Measurements from ENCODE around the gene HS6ST3. TPM values are rescaled to one million over a fixed set of nuclear protein-coding genes. Genes with fewer than 3 reads are reported as not detected.

Gene HS6ST3
- total and polyA plus RNA-seq, 7 donors: under 0.01 to 0.71 (median 0.33) TPM; not detected in 2

DNA sequence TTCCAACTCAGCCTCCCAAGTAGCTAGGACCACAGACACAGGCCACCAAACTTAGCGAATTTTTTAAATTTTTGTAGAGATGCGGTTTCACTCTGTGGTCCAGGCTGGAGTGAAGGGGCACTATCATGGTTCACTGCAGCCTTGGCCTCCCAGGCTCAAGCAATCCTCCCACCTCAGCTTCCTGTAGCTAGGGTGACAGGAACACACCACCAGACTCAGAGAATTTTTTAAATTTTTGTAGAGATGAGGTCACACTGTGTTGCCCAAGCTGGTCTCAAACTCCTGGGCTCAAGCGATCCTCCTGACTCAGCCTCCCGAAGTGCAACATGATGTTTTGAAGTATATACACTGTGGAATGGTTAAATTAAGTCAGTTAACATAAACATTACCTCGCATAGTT, 640.8 kb downstream of the HS6ST3 start:
- Histone ChIP-seq H3K4me3 (no peak overlapping the region), H3K9me3 (no peaks in the 10 kb centered on the region), H3K27me3 (no peaks in the 10 kb centered on the region), H3K4me1 (no peaks in the 10 kb centered on the region), H3K36me3 (no peaks in the 10 kb centered on the region), H3K27ac (no peak overlapping the region)
- WGBS, 2 donors: 89 to 90% methylated on average over 5 of the region's 5 CpGs
- TF ChIP-seq EP300 (IDR thresholded peaks at IDR 0.05) (no peak), POLR2AphosphoS5 (IDR thresholded peaks at IDR 0.05) (no peak), POLR2A (IDR thresholded peaks at IDR 0.05) (no peak)
- TF ChIP-seq, protein P1, sequence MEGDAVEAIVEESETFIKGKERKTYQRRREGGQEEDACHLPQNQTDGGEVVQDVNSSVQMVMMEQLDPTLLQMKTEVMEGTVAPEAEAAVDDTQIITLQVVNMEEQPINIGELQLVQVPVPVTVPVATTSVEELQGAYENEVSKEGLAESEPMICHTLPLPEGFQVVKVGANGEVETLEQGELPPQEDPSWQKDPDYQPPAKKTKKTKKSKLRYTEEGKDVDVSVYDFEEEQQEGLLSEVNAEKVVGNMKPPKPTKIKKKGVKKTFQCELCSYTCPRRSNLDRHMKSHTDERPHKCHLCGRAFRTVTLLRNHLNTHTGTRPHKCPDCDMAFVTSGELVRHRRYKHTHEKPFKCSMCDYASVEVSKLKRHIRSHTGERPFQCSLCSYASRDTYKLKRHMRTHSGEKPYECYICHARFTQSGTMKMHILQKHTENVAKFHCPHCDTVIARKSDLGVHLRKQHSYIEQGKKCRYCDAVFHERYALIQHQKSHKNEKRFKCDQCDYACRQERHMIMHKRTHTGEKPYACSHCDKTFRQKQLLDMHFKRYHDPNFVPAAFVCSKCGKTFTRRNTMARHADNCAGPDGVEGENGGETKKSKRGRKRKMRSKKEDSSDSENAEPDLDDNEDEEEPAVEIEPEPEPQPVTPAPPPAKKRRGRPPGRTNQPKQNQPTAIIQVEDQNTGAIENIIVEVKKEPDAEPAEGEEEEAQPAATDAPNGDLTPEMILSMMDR (IDR thresholded peaks at IDR 0.05): no peak
- no peak for DNase-seq
- intact Hi-C loops (cut with DNase I): no loop called here

DNA sequence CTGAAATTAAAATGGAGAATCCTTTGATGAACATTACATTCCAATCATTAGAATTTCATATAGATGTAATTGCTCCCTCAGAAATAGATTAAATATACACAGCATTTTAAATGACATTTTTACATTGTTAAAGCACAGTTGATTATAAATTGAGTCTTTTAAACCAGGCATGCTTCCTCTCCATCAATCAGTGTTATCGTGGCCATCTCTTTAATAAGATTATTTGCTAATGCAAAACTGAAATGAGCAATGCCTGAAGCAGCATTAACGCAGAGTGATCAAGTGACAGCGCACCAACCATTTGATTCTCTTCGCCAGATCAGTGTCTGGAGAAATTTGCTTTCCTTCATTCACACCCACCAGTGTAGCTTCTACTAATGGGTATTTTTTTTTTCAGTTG, 644.6 kb downstream of the HS6ST3 start:
- intact Hi-C loops (cut with DNase I): no loop called here
- H3K4me3 ChIP-seq: no peak overlapping the region
- H3K9me3 ChIP-seq: no peaks in the 10 kb centered on the region
- TF ChIP-seq POLR2AphosphoS5 (IDR thresholded peaks at IDR 0.05) (no peak), EP300 (IDR thresholded peaks at IDR 0.05) (no peak), POLR2A (IDR thresholded peaks at IDR 0.05) (no peak)
- TF ChIP-seq, protein P1 (IDR thresholded peaks at IDR 0.05): no peak
- no peak overlapping the region for H3K27ac ChIP-seq
- no peaks in the 10 kb centered on the region for H3K36me3 ChIP-seq
- no peaks in the 10 kb centered on the region for H3K27me3 ChIP-seq
- H3K4me1 ChIP-seq: no peaks in the 10 kb centered on the region
- DNase-seq: no peak
- WGBS, 2 donors: 90 to 93% methylated on average over 4 of the region's 4 CpGs

DNA sequence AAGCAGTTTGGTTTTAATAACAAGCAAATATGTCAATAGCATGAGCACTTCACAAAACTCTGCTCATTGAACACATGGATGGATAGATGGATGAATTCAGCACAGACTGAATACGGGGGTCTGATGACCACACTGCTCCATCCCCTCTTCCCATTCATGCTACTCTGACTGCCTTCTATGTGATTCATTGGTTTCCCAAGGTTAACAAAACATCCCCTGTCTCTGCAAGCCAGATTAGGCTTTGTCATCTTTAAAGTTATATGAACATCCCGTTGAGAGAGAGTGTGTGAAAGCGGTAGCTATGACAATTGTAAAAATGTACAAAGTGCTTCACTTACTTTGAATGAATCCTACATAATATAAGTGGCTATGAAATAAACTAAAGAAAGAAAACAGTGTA, 651.9 kb downstream of the HS6ST3 start:
- intact Hi-C loops (cut with DNase I): no loop called here
- WGBS, 2 donors: 70 to 76% methylated on average over 3 of the region's 3 CpGs
- Histone ChIP-seq H3K4me3 (no peak overlapping the region), H3K27me3 (no peaks in the 10 kb centered on the region), H3K9me3 (no peaks in the 10 kb centered on the region), H3K27ac (no peak overlapping the region), H3K4me1 (no peaks in the 10 kb centered on the region), H3K36me3 (no peaks in the 10 kb centered on the region)
- TF ChIP-seq POLR2AphosphoS5 (IDR thresholded peaks at IDR 0.05): no peak
- TF ChIP-seq EP300 (IDR thresholded peaks at IDR 0.05): no peak
- no peak for TF ChIP-seq POLR2A (IDR thresholded peaks at IDR 0.05)
- TF ChIP-seq, protein P1 (IDR thresholded peaks at IDR 0.05): no peak
- DNase-seq: no peak

DNA sequence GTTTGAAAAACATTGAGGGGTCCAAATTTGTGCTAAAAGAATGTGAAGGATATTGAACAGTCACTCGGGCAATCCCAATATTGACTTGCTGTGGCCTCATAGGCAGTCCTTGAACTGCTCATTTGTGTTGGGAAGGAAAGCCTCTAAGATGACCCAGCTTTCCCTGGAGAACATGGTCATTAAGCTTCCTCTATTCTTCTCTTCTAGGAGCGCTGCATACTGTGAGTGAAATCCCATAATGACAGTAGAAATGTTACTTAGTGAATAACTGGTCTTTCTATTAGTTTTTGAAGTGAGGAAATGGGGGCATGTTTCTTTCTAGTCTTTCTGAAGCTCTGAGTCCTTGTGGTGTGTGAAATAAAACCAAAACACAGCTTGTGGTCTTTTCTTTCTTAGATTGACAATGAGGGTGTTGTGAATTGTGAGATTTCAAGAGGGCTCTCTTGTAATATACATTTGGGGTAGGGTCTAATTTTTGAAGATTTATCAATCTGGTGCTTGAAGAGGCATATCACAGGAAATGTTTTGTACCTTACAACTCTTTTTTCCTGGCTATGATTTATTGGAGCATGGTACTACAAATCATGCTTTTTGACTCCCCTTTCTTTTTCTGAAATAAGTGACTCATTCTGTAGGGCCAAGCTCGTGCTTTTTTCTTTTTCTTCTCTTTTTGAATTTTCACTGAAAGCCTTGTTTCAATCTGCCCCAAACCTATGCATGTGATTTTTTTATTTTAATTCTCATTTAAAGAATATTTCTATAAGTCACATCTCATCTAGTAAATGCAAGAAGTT, 653.6 kb downstream of the HS6ST3 start:
- no peaks in the 10 kb centered on the region for H3K4me1 ChIP-seq
- no peak overlapping the region for H3K4me3 ChIP-seq
- DNase-seq: no peak
- no peaks in the 10 kb centered on the region for H3K27me3 ChIP-seq
- no peaks in the 10 kb centered on the region for H3K36me3 ChIP-seq
- H3K27ac ChIP-seq: no peak overlapping the region
- TF ChIP-seq, protein P1 (IDR thresholded peaks at IDR 0.05): no peak
- TF ChIP-seq POLR2A (IDR thresholded peaks at IDR 0.05): no peak
- no peak for TF ChIP-seq POLR2AphosphoS5 (IDR thresholded peaks at IDR 0.05)
- TF ChIP-seq EP300 (IDR thresholded peaks at IDR 0.05): no peak
- intact Hi-C loops (cut with DNase I): no loop called here
- H3K9me3 ChIP-seq: no peaks in the 10 kb centered on the region
- WGBS, 2 donors: 58% methylated on average over 3 of the region's 3 CpGs

Measured in sigmoid colon (tissue), 7 donors.